ENCODE data around the gene MTERF4. TPM values are rescaled to one million over a fixed set of nuclear protein-coding genes. Genes with fewer than 3 reads are reported as not detected.

The MTERF4 gene
- total and polyA plus RNA-seq, 2 of the 13 experiments (the other 11 are each of a cell fraction or from before 2014, with no cell fraction given): 50.5 to 59.8 TPM

- peak; percentile 52; the same call in 1 of the 2 replicates for TF ChIP-seq ZSCAN30 (CRISPR knock-in tag; IDR thresholded peaks at IDR 0.05)
- TF ChIP-seq TEF (CRISPR knock-in tag; IDR thresholded peaks at IDR 0.05): peak; percentile 54; the same call in 1 of the 2 replicates
- TF ChIP-seq HINFP (CRISPR knock-in tag; IDR thresholded peaks at IDR 0.05; ENCODE audit: low read depth): peak; percentile 64; the same call in 1 of the 2 replicates
- no peak for TF ChIP-seq POLR2AphosphoS2 (IDR thresholded peaks at IDR 0.05; ENCODE audit: low read depth, low read length)
- TF ChIP-seq IKZF5 (CRISPR knock-in tag; IDR thresholded peaks at IDR 0.05): peak; percentile 100
- no peak for TF ChIP-seq SMC3 (IDR thresholded peaks at IDR 0.05; ENCODE audit: low read length)
- TF ChIP-seq THAP7 (CRISPR knock-in tag; IDR thresholded peaks at IDR 0.05): no peak; the same call in 1 of the 2 replicates
- TF ChIP-seq ZNF24 (IDR thresholded peaks at IDR 0.05): peak; percentile 69; the same call in 1 of the 2 replicates
- no peak for TF ChIP-seq PAF1 (CRISPR knock-in tag; IDR thresholded peaks at IDR 0.05)
- TF ChIP-seq ZNF687 (CRISPR knock-in tag; IDR thresholded peaks at IDR 0.05): peak; percentile 97
- TF ChIP-seq KLF13 (CRISPR knock-in tag; IDR thresholded peaks at IDR 0.05): peak; percentile 85; the same call in 1 of the 2 replicates
- TF ChIP-seq ZNF781 (CRISPR knock-in tag; IDR thresholded peaks at IDR 0.05; ENCODE audit: borderline replicate concordance, not compliant biosample characterization): peak; percentile 99
- TF ChIP-seq ZIK1 (CRISPR knock-in tag; IDR thresholded peaks at IDR 0.05; ENCODE audit: borderline replicate concordance, low read depth): peak; percentile 98
- TF ChIP-seq ARHGAP35 (CRISPR knock-in tag; IDR thresholded peaks at IDR 0.05; ENCODE audit: borderline replicate concordance): peak; percentile 98
- TF ChIP-seq BCLAF1 (IDR thresholded peaks at IDR 0.05): no peak
- TF ChIP-seq HOXA3 (CRISPR knock-in tag; IDR thresholded peaks at IDR 0.05): peak; percentile 100
- TF ChIP-seq ATRX (CRISPR knock-in tag; IDR thresholded peaks at IDR 0.05; ENCODE audit: borderline replicate concordance): no peak
Observed at GRCh38 chr2:241102239-241102803, at the start of gene MTERF4 (continued).
